GM12878 (cell line): Measurements from ENCODE around the gene BRAT1.
A peak's percentile ranks its signal among the peaks of the same experiment; 100 is the strongest.

Source experiments
- CEBPB ChIP-seq, 2 experiments: fragments of 150-350 bp in 1 of 2; IDR thresholded peaks; 2 replicates each; pipeline ENCODE4 v1.6.1; 2012 to 2014; ENCODE audit warnings: low read depth in 2 of 2, low read length in 2 of 2, borderline replicate concordance in 1 of 2, inconsistent platforms in 1 of 2
- EZH2 ChIP-seq: IDR thresholded peaks from 2 replicates; pipeline ENCODE4 v1.6.1; 2012; ENCODE audit warnings: low read depth, mild to moderate bottlenecking, control low read depth, inconsistent platforms, low read length, borderline replicate concordance; ENCODE audit not compliant: control insufficient read depth
- MYC ChIP-seq: IDR thresholded peaks from 2 replicates; pipeline ENCODE4 v1.6.1; 2011; ENCODE audit warnings: mild to moderate bottlenecking, low read length, moderate library complexity, inconsistent platforms; ENCODE audit not compliant: insufficient read depth, insufficient replicate concordance, insufficient read length, severe bottlenecking
- POLR2AphosphoS5 ChIP-seq: IDR thresholded peaks from 2 replicates; pipeline ENCODE4 v1.6.1; 2011; ENCODE audit warnings: mild to moderate bottlenecking, low read length, inconsistent platforms
- RAD21 ChIP-seq: IDR thresholded peaks from 2 replicates; pipeline ENCODE4 v1.6.1; 2011; ENCODE audit warnings: mild to moderate bottlenecking, low read depth, low read length, moderate library complexity; ENCODE audit not compliant: insufficient read depth
- SRF ChIP-seq, 2 experiments: IDR thresholded peaks; 2 replicates each; pipeline ENCODE4 v1.6.1; 2011; ENCODE audit warnings: low read depth in 2 of 2, low read length in 2 of 2, mild to moderate bottlenecking in 1 of 2, moderate library complexity in 1 of 2
- TARDBP ChIP-seq: IDR thresholded peaks from 2 replicates; pipeline ENCODE4 v1.6.1; 2016; ENCODE audit warnings: borderline replicate concordance
- YBX1 ChIP-seq: fragments of 450-650 bp; IDR thresholded peaks from 2 replicates; pipeline ENCODE4 v1.6.1; 2016; ENCODE audit warnings: antibody characterized with exemption
- YY1 ChIP-seq: IDR thresholded peaks from 2 replicates; pipeline ENCODE4 v1.6.1; 2011; ENCODE audit warnings: low read depth, mild to moderate bottlenecking, low read length
- TF ChIP-seq, protein P1 (sequence below), 3 experiments: IDR thresholded peaks in 2 of 3; conservative IDR thresholded peaks in 1 of 3; 2 replicates each; pipeline ENCODE4 v1.5.1; 2011; ENCODE audit warnings: low read depth in 3 of 3, low read length in 3 of 3, mild to moderate bottlenecking in 3 of 3, control low read depth in 2 of 3, moderate library complexity in 2 of 3, inconsistent platforms in 1 of 3, mixed read lengths in 1 of 3; ENCODE audit not compliant: control insufficient read depth in 2 of 3, insufficient read depth in 1 of 3; ENCODE audit errors: extremely low read depth in 1 of 3

DNA sequence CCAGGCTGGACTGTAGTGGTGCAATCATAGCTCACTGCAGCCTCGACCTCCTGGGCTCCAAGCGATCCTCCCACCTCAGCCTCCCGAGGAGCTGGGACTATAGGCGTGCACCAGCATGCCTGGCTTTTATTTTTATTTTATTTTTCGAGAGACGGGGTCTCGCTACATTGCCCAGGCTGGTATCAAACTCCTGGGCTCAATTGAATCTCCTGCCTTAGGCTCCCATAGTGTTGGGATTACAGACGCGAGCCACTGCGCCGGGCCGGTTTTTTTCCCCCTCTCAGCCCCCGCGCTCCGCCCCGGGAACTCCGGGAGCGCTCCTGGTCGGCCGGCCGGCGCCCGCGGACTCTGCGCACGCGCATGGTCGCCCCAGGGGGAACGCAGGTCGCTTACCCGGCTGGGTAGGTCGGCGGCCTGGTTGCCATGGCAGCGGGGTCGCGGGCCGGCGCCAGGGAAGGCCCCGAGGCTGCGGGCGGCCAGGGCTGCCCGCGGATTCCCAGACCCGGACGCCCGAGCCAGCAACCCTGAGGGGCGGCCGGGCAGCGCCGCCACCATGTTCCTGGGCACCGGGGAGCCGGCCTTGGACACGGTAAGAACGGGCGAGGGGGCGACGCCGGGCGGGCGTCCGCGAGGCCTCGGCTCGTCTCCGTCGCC lies 3.4 kb upstream of the BRAT1 start, which contains the start of gene IQCE:
- no peak for TF ChIP-seq RAD21
- TF ChIP-seq, protein P1, sequence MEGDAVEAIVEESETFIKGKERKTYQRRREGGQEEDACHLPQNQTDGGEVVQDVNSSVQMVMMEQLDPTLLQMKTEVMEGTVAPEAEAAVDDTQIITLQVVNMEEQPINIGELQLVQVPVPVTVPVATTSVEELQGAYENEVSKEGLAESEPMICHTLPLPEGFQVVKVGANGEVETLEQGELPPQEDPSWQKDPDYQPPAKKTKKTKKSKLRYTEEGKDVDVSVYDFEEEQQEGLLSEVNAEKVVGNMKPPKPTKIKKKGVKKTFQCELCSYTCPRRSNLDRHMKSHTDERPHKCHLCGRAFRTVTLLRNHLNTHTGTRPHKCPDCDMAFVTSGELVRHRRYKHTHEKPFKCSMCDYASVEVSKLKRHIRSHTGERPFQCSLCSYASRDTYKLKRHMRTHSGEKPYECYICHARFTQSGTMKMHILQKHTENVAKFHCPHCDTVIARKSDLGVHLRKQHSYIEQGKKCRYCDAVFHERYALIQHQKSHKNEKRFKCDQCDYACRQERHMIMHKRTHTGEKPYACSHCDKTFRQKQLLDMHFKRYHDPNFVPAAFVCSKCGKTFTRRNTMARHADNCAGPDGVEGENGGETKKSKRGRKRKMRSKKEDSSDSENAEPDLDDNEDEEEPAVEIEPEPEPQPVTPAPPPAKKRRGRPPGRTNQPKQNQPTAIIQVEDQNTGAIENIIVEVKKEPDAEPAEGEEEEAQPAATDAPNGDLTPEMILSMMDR (IDR thresholded peaks at IDR 0.05 in 2 of 3, conservative IDR thresholded peaks at IDR 0.05 in 1 of 3; ENCODE audit: control insufficient read depth in 2 of 3, extremely low read depth in 1 of 3, insufficient read depth in 1 of 3, low read depth in 3 of 3, low read length in 3 of 3) = no peak
- no peak for TF ChIP-seq EZH2
- peak; percentile 46; the same call in 1 of the 2 replicates for TF ChIP-seq YY1
- TF ChIP-seq SRF (IDR thresholded peaks at IDR 0.05; ENCODE audit: low read depth in 2 of 2, low read length in 2 of 2) = peak in 1 of 2 experiments; percentile 54; a peak in 1 of 4 replicates
- TF ChIP-seq TARDBP = no peak; the same call in 1 of the 2 replicates
- TF ChIP-seq MYC = no peak
- no peak for TF ChIP-seq CEBPB (IDR thresholded peaks at IDR 0.05; ENCODE audit: borderline replicate concordance in 1 of 2, low read depth in 2 of 2, low read length in 2 of 2)
- TF ChIP-seq YBX1 = no peak
- no peak for TF ChIP-seq POLR2AphosphoS5
